A549 (cell line): Measurements from ENCODE around the gene KCTD4.

Source experiments
- CTCF ChIP-seq: fragments of >200 bp; sonication (Bioruptor Twin); formaldehyde crosslinking; IDR thresholded peaks from 3 replicates; pipeline ENCODE4 v1.5.1; 2016
- FOSB ChIP-seq: fragments of 250-450 bp; sonication (Bioruptor Pico); IDR thresholded peaks from 2 replicates; pipeline ENCODE4 v1.5.0; 2020; ENCODE audit warnings: mild to moderate bottlenecking, moderate library complexity
- HES2 ChIP-seq: fragments of >200 bp; sonication (Bioruptor Twin); formaldehyde crosslinking; IDR thresholded peaks from 2 replicates; pipeline ENCODE4 v1.6.1; 2016
- MAX ChIP-seq: IDR thresholded peaks from 2 replicates; pipeline ENCODE4 v1.6.1; 2012
- MYC ChIP-seq: IDR thresholded peaks from 2 replicates; pipeline ENCODE4 v1.6.1; 2012; ENCODE audit warnings: mild to moderate bottlenecking, inconsistent platforms, low read length, improper control_type of control experiment, borderline replicate concordance
- NPAS2 ChIP-seq: fragments of 250-450 bp; sonication (Bioruptor Pico); IDR thresholded peaks from 2 replicates; pipeline ENCODE4 v1.8.0; 2022; ENCODE audit warnings: mild to moderate bottlenecking, moderate library complexity, borderline replicate concordance
- PBX3 ChIP-seq: IDR thresholded peaks from 2 replicates; pipeline ENCODE4 v1.6.1; 2012
- POLR2A ChIP-seq: IDR thresholded peaks from 2 replicates; pipeline ENCODE4 v1.6.1; 2012; ENCODE audit warnings: mild to moderate bottlenecking, low read length
- RAD21 ChIP-seq, 2 experiments: fragments of >200 bp in 1 of 2; sonication (Bioruptor Twin) in 1 of 2; formaldehyde crosslinking in 1 of 2; IDR thresholded peaks in 1 of 2; conservative IDR thresholded peaks in 1 of 2; 2 replicates in 1 of 2; 3 replicates in 1 of 2; pipeline ENCODE4 v1.6.1; 2012 to 2018; ENCODE audit warnings: inconsistent platforms in 1 of 2
- RARB ChIP-seq: fragments of 250-450 bp; sonication (Bioruptor Pico); IDR thresholded peaks from 2 replicates; pipeline ENCODE4 v1.8.0; 2021; ENCODE audit warnings: mild to moderate bottlenecking, moderate library complexity
- SREBF2 ChIP-seq: fragments of 450-650 bp; IDR thresholded peaks from 2 replicates; pipeline ENCODE4 v1.6.1; 2014; ENCODE audit warnings: mild to moderate bottlenecking, moderate library complexity

GRCh38 chr13:45224176-45224575 lies 23.3 kb upstream of the KCTD4 start:
- TF ChIP-seq MYC: no peak
- no peak for TF ChIP-seq NPAS2
- TF ChIP-seq PBX3: no peak
- no peak for TF ChIP-seq MAX
- no peak for TF ChIP-seq SREBF2
- TF ChIP-seq CTCF: no peak
- TF ChIP-seq RAD21 (conservative IDR thresholded peaks at IDR 0.05 in 1 of 2, IDR thresholded peaks at IDR 0.05 in 1 of 2): no peak
- no peak for TF ChIP-seq FOSB (CRISPR knock-in tag)
- no peak for TF ChIP-seq RARB (CRISPR knock-in tag)
- TF ChIP-seq HES2: no peak
- no peak for TF ChIP-seq POLR2A
